GM19043 (cell line): ENCODE results near the gene VAV2.
"Not testable (repeated sequence)": the region's sequence is repeated elsewhere in the genome, so short reads cannot be mapped to it uniquely, and the experiment has no call there.

Experiments used
- ATAC-seq: cut with Tn5 transposase; IDR thresholded peaks from one replicate; pipeline ENCODE4 v1.9.1; 2021; ENCODE audit warnings: low read depth; ENCODE audit not compliant: unreplicated experiment

The VAV2 gene

GRCh38 chr9:133971121-133971951 is 20.8 kb downstream of the VAV2 start:
- no peak for ATAC-seq

DNA sequence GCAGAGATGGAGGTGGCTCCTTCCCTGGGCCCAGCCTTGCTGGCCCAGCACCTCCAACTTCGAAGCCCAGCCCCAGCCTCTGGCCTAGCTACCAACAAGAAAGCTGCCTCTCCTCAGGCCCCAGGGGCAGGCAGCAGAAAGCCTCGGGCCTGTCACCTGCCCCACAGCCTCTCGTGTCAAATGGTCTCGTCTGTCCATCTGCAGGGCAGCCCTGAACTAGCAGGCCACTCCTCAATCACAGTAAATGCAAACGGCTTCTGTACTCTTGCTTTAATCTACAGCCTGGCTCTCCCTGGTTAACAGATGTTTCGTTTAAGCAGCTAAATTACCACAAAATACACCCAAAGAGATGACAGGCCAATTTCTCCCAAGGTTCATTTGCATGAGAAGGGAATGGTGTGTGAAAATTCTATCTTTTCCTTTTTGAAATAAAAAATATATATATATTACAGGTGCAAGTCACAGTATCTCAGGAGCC is 21.5 kb downstream of the VAV2 start:
- ATAC-seq: no peak

- no peak for ATAC-seq
Observed at GRCh38 chr9:133969681-133970580, 22.2 kb downstream of the VAV2 start.

- no peak for ATAC-seq
Observed at GRCh38 chr9:133968966-133969617, 23.0 kb downstream of the VAV2 start.

GRCh38 chr9:133968428-133968827 is 23.7 kb downstream of the VAV2 start:
- ATAC-seq: no peak

DNA sequence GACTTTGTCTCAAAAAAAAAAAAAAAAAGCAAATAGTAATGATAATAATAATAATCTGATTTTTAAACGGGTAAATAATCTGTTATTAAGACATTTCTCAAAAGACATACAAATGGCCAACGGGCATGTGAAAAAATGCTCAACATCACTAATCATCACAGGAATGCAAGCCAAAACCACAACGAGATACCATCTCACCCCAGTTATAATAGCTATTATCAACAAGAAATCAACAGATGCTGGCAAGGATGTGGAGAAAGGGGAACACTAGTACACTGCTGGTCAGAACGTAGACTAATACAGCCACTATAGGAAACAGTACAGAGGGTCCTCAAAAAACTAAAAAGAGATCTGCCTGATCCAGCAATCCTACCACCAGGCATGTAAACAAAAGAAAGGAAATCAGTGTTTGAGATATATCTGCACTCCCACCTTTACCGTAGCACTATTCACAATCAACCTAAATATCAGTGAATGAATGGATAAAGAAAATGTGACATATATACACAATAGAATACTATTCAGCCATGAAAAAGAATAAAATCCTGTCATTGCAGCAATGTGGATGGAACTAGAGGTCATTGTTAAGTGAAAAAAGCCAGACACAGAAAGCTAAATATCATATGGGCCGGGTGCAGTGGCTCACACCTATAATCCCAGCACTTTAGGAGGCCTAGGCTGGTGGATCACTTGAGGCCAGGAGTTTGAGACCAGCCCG is 24.9 kb downstream of the VAV2 start:
- ATAC-seq: no peak

GRCh38 chr9:133964463-133964862 is 27.7 kb downstream of the VAV2 start:
- no peak for ATAC-seq

DNA sequence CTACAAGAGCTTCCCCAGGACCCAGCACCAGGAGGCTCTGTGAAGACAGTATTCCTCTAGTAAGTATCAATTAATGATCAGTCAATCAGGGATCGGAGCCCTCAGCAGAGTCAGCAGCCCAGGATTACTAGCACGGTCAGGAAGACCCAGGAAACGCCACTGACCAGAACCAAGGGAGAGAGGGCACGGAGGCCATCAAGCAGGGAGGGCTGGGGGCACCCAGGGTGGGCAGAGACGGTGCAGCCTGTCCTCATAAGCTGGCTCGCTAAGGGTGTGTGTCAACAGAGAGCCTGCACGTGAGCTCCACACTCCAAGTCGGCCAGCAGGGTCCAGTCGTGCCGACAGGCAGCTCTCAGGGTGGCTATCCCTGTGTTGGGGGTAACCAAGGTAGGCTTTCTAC is 29.0 kb downstream of the VAV2 start:
- no peak for ATAC-seq

DNA sequence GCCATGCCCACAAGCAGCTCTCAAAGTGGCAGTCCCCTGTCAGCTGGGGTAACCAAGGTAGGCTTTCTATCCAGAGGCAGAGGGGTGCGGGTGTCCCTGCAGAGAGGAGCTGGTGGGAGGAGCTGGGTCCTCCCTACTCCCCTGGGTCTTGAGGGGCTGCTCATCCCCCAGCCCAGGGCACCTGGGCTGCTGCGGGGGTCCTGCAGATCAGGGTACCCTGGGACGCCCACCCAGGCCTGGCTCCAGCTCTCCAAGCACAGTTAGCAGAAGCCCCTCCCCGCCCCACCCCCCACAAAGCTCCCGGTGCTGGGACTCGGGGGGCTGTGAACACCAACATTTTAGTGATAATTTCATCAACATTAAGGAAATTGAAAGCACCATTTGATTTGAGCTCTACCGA is 29.8 kb downstream of the VAV2 start:
- ATAC-seq: no peak

DNA sequence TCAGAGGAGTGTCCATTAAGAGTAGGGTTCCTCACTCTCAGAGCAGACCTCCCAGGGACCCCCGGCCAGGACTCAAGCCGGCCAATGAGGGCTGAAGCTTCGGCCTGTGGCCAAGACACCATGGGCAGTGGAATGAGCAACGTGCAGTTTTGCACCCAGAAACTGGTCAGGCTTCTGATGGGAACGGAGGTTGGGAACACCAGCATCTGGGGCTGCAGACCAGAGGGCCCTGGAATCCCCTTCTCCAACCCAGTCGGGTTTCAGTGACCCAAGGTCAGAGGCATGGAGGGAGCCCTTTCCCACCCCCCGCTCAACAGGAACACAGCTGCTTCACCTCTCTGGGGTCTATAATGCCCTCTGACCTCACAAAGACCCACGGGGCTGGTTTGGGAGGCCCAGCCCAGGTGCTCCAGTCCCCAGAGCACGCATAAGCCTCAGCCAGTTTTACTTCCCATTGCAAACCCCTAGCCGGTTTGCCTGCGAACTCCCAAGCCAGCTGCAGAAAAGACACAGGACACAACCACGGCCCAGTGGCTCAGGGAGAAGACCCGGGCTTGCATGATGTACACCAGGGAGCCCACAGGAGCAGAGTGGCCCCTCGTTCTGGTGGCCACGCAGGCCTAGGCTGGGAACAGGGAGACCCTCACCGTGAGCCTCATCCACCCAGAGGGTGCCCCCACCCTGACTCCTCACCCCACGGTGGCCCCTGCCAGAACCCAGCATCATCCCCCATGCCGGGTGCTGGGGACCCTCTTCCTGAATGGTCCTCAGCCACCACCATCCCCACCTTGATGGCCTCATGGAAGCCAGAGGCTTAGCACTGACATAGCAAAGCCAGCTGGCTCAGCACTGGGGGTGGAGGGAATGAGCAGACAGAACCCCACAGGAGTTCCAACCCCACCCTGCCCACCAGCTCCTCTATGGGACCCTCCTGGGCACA is 30.6 kb downstream of the VAV2 start:
- ATAC-seq: no peak

DNA sequence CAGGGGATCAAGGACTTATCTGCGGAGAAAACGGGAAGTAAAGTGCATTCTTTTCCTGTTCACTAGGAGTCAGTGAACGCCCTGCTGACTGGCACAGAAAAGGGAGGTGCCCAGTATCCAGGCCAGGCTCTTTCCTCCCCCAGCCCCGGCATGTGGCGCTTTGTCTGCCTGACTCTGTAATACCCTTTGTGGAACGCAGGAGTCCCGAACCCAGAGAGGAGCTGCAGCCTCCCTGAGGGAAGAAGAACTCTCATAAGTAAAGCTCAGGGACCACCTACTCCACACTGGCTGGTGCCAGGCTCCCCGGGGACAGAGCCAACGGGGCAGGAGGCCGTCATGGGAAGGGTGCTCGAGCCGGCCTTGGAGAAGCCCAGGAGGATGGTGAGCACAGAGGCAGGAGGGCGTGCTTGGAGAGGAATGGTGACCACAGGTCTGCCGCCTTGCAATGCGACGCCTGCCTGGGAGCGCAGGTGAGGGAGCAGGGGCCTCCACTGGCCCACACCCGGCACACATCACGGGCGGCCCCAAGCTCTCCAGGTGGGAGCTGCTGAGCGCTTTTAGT is 31.5 kb downstream of the VAV2 start:
- no peak for ATAC-seq

- no peak for ATAC-seq
Observed at GRCh38 chr9:133959966-133960567, 32.1 kb downstream of the VAV2 start.

- ATAC-seq: no peak
Observed at GRCh38 chr9:133959171-133959570, 33.0 kb downstream of the VAV2 start.

DNA sequence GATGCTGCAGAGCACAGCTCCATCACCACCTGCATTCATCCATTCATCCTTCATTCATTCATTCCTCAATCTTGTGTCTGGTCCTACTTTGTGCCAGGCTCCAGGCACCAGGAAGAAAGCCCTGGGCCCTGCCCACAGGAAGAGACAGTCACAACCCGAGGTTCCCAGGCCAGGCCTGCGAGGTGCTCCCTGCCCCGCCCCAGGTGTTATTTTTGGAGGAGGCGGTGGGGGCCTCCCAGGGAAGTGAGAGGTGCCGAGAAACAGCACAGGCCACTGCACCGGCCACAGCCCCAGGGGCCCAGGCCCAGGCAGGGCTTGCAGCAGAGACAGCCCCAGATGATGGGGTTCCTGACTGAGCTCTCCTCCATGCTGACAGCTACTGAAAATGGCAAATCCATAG is 33.4 kb downstream of the VAV2 start:
- no peak for ATAC-seq

GRCh38 chr9:133957772-133958171 is 34.4 kb downstream of the VAV2 start:
- not testable (repeated sequence) for ATAC-seq

DNA sequence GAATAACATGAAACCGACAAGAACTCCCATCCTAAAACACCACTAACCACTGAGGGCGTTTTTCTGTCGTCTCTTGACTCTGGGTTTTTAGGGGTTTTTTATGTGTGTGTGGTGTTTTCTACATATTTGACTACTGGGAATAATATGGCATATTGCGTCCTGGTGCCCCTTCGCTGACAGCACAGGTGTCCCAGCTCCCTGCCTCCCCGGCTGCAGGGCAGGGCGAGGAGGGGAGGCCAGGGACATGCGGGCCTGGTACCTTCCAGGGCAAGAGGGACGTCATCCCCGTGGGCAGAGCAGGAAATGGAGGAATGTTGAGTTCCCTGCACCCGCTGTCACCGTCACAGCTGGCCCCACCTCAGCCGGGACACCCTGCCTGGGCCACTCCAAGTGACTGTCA is 34.8 kb downstream of the VAV2 start:
- ATAC-seq: no peak

- no peak for ATAC-seq
Observed at GRCh38 chr9:133956520-133957076, 35.5 kb downstream of the VAV2 start.

DNA sequence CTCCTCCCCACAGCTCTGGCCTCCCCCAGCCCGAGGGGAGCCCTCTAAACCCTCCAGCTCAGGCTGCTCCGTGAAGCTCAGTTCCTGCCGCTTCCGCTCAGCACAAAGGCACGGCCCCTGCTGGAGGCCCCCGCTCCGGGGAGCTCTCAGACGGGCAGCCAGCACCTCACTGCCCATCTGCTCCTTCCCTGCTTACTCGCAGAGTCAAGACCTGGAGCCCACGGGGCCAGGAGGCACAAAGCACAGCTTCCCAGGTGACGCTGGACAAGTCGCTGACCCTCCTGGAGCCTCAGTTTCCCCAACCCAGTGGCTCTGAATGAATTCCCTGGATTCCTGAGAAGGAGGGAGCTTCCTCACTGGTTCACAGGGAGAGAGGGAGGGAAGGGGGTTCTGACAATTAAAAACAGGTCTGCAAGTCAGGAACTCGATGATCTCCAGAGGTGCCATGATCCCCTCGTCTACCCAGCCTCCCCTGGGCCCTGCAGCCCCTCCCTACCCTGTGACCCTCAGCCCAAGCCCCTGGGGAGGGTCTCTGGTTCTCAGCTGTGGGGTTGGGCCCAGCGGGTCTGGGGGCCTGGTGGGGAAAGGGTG is 36.2 kb downstream of the VAV2 start:
- no peak for ATAC-seq
